Myometrial cell (primary cell): ENCODE measurements around the gene TMED10. TPM values are rescaled to one million over a fixed set of nuclear protein-coding genes. Genes with fewer than 3 reads are reported as not detected.

ENCODE experiments used
- total RNA-seq: library from RNA; depleted of rRNA; stranded (reverse); fragments of >200 nt; gene quantifications from 2 replicates; pipeline ENCODE4 v1.2.3, GENCODE V29; 2015

Gene TMED10
- total RNA-seq = 288 and 334 TPM in 2 replicates

GRCh38 chr14:75176142-75176820 lies at the start of gene TMED10:
TMED10 (minus strand) TSS chr14:75176612; CDS start chr14:75176579, 33 bp downstream.

GRCh38 chr14:75126679-75127473 lies 49.5 kb downstream of the TMED10 start, which contains the start of gene NEK9:
NEK9 (minus strand) TSS chr14:75127048; CDS start chr14:75126921, 127 bp downstream.

Other genes with a start within 250 kb of the TMED10 start
- 1.2 and 1.6 TPM in 2 replicates for gene PGF, start 221.0 kb downstream of the TMED10 start, total RNA-seq
- 49.9 and 70.7 TPM in 2 replicates for gene EIF2B2, start 173.7 kb downstream of the TMED10 start, total RNA-seq
- gene MLH3, start 125.1 kb downstream of the TMED10 start, total RNA-seq = 15.6 and 19.5 TPM in 2 replicates
- 27.1 and 29.1 TPM in 2 replicates for gene ACYP1, start 112.6 kb downstream of the TMED10 start, total RNA-seq
- 0.71 and 2.0 TPM in 2 replicates for gene ZC2HC1C, start 107.0 kb downstream of the TMED10 start, total RNA-seq
- 30.8 and 32.0 TPM in 2 replicates for gene NEK9, start 49.6 kb downstream of the TMED10 start, total RNA-seq
- gene FOS, start 102.2 kb upstream of the TMED10 start, total RNA-seq = 13.1 and 18.7 TPM in 2 replicates